Measurements from ENCODE around the gene ANKHD1. TPM values are rescaled to one million over a fixed set of nuclear protein-coding genes. Genes with fewer than 3 reads are reported as not detected.

Gene ANKHD1
- total and polyA plus RNA-seq, 9 of the 15 experiments (the other 6 are each of a cell fraction or from before 2014, with no cell fraction given): 38.9 to 138 (median 78.7) TPM

- Histone ChIP-seq H3K27ac (ENCODE audit: extremely low read depth, low read depth, low read length) (peak overlapping the region; percentile 98), H4K20me1 (replicated peaks; ENCODE audit: control insufficient read depth, insufficient read depth, low read length) (no peaks in the 10 kb centered on the region), H3K4me2 (ENCODE audit: insufficient read depth, low read length) (peak overlapping the region; percentile 99), H3K36me3 (ENCODE audit: control insufficient read depth, insufficient read depth, low read length) (peaks cover 42% of the 10 kb centered on the region), H3K4me3 (peak overlapping the region; percentile 75), H3K9me1 (ENCODE audit: control insufficient read depth, insufficient read depth, low read length) (no peaks in the 10 kb centered on the region), H3K79me2 (ENCODE audit: control insufficient read depth, insufficient read depth, low read length) (peaks cover 36% of the 10 kb centered on the region), H3K4me1 (replicated peaks in 1 of 2; ENCODE audit: control insufficient read depth in 2 of 2, insufficient read depth in 2 of 2, low read length in 2 of 2) (peaks cover 26 to 42% of the 10 kb centered on the region in 2 experiments), H3K9me3 (replicated peaks; ENCODE audit: control insufficient read depth, insufficient read depth, low read depth, low read length) (no peaks in the 10 kb centered on the region), H3K9ac (ENCODE audit: insufficient read depth in 1 of 2, low read depth in 2 of 2, low read length in 2 of 2) (peak overlapping the region; percentile 93 to 100), H3K27me3 (ENCODE audit: control insufficient read depth in 2 of 2, insufficient read depth in 2 of 2, low read length in 2 of 2) (no peaks in the 10 kb centered on the region), H2AFZ (ENCODE audit: low read depth, low read length) (peak overlapping the region; percentile 94)
- ATAC-seq: no peak
- TSS peak; percentile 75 for BruUV-seq (replicated peaks)
- intact Hi-C loops (cut with micrococcal nuclease) (no loop called here), in situ Hi-C loops (cut with MboI) (loop anchor here (5.0 kb wide), 1 partner anchor 154 kb away; no protein-coding TSS in a partner anchor)
- no peak for DNase-seq (ENCODE audit: extremely low read depth in 1 of 4, low spot score in 3 of 4)
- ChIA-PET CTCF (ENCODE audit: low intra/inter-chr PET ratio) (no interaction called here), POLR2A (interaction anchor here (0.7 to 6.8 kb wide), 9 partner anchors 9 to 84 kb away, joined by 3 to 46 read pairs (median 3); partner anchors contain the start of genes EIF4EBP3, IK and NDUFA2)
- FAIRE-seq: peak; percentile 51
- WGBS (ENCODE audit: insufficient coverage, low coverage, missing lambda C conversion rate): 43% methylated on average over 8 of the region's 8 CpGs
- TF ChIP-seq KAT7 (CRISPR knock-in tag; IDR thresholded peaks at IDR 0.05; ENCODE audit: borderline replicate concordance) (peak; percentile 4; the same call in 1 of the 2 replicates), JUN (IDR thresholded peaks at IDR 0.05; ENCODE audit: borderline replicate concordance, low read depth, low read length) (no peak), JUN (CRISPR knock-in tag; IDR thresholded peaks at IDR 0.05; ENCODE audit: borderline replicate concordance) (0 out of 2 replicates have a peak, but pooled peaks have one; percentile 24), ZBTB33 (CRISPR knock-in tag; IDR thresholded peaks at IDR 0.05) (0 out of 2 replicates have a peak, but pooled peaks have one; percentile 11), PREB (CRISPR knock-in tag; IDR thresholded peaks at IDR 0.05) (0 out of 2 replicates have a peak, but pooled peaks have one; percentile 66), KDM2B (CRISPR knock-in tag; IDR thresholded peaks at IDR 0.05) (0 out of 2 replicates have a peak, but pooled peaks have one; percentile 2), TEAD1 (CRISPR knock-in tag; IDR thresholded peaks at IDR 0.05) (no peak), FOXJ2 (tag; IDR thresholded peaks at IDR 0.05) (no peak)
Measured at GRCh38 chr5:140563596-140563995, 162.0 kb downstream of the ANKHD1 start.
